Measurements from ENCODE around the gene LIG3.

GRCh38 chr17:35016369-35016768, 36.1 kb downstream of the LIG3 start:
- TF ChIP-seq, protein P1, sequence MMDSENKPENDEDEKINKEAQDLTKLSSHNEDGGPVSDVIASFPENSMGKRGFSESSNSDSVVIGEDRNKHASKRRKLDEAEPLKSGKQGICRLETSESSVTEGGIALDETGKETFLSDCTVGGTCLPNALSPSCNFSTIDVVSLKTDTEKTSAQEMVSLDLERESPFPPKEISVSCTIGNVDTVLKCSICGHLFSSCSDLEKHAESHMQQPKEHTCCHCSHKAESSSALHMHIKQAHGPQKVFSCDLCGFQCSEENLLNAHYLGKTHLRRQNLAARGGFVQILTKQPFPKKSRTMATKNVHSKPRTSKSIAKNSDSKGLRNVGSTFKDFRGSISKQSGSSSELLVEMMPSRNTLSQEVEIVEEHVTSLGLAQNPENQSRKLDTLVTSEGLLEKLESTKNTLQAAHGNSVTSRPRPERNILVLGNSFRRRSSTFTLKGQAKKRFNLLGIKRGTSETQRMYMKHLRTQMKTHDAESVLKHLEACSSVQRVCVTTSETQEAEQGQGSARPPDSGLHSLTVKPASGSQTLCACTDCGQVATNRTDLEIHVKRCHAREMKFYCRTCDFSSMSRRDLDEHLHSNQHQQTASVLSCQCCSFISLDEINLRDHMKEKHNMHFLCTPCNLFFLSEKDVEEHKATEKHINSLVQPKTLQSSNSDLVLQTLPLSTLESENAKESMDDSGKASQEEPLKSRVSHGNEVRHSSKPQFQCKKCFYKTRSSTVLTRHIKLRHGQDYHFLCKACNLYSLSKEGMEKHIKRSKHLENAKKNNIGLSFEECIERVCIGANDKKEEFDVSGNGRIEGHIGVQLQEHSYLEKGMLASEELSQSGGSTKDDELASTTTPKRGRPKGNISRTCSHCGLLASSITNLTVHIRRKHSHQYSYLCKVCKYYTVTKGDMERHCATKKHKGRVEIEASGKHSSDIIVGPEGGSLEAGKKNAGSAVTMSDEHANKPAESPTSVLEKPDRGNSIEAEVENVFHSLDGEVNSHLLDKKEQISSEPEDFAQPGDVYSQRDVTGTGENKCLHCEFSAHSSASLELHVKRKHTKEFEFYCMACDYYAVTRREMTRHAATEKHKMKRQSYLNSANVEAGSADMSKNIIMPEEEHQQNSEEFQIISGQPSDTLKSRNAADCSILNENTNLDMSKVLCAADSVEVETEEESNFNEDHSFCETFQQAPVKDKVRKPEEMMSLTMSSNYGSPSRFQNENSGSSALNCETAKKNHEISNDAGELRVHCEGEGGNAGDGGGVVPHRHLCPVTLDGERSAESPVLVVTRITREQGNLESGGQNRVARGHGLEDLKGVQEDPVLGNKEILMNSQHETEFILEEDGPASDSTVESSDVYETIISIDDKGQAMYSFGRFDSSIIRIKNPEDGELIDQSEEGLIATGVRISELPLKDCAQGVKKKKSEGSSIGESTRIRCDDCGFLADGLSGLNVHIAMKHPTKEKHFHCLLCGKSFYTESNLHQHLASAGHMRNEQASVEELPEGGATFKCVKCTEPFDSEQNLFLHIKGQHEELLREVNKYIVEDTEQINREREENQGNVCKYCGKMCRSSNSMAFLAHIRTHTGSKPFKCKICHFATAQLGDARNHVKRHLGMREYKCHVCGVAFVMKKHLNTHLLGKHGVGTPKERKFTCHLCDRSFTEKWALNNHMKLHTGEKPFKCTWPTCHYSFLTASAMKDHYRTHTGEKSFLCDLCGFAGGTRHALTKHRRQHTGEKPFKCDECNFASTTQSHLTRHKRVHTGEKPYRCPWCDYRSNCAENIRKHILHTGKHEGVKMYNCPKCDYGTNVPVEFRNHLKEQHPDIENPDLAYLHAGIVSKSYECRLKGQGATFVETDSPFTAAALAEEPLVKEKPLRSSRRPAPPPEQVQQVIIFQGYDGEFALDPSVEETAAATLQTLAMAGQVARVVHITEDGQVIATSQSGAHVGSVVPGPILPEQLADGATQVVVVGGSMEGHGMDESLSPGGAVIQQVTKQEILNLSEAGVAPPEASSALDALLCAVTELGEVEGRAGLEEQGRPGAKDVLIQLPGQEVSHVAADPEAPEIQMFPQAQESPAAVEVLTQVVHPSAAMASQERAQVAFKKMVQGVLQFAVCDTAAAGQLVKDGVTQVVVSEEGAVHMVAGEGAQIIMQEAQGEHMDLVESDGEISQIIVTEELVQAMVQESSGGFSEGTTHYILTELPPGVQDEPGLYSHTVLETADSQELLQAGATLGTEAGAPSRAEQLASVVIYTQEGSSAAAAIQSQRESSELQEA (CRISPR knock-in tag; IDR thresholded peaks at IDR 0.05; ENCODE audit: not compliant biosample characterization): no peak
- TF ChIP-seq SRSF9 (IDR thresholded peaks at IDR 0.05; ENCODE audit: borderline replicate concordance, insufficient read depth, low read depth, low read length, poor library complexity, severe bottlenecking): no peak
- TF ChIP-seq YY1 (IDR thresholded peaks at IDR 0.05; ENCODE audit: insufficient read depth, insufficient replicate concordance, low read depth, low read length): no peak

All from HepG2 (cell line).